Subcutaneous adipose tissue (tissue), 4 donors: ENCODE results near the gene LHX8. TPM values are rescaled to one million over a fixed set of nuclear protein-coding genes. Genes with fewer than 3 reads are reported as not detected.

Experiments
- total RNA-seq, 4 donors: library from RNA; depleted of rRNA; stranded (reverse); fragments of >200 nt; gene quantifications; one replicate each; pipeline ENCODE4 v1.1.0, GENCODE V29; 2016
- TF ChIP-seq, protein P1 (sequence below): fragments of 450-650 bp; IDR thresholded peaks from one replicate; pipeline ENCODE4 v1.5.1; 2016; ENCODE audit warnings: low read depth, mild to moderate bottlenecking, control low read depth, antibody characterized with exemption, moderate library complexity

LHX8 gene
- total RNA-seq, 4 donors from 2014 or later = not detected

DNA sequence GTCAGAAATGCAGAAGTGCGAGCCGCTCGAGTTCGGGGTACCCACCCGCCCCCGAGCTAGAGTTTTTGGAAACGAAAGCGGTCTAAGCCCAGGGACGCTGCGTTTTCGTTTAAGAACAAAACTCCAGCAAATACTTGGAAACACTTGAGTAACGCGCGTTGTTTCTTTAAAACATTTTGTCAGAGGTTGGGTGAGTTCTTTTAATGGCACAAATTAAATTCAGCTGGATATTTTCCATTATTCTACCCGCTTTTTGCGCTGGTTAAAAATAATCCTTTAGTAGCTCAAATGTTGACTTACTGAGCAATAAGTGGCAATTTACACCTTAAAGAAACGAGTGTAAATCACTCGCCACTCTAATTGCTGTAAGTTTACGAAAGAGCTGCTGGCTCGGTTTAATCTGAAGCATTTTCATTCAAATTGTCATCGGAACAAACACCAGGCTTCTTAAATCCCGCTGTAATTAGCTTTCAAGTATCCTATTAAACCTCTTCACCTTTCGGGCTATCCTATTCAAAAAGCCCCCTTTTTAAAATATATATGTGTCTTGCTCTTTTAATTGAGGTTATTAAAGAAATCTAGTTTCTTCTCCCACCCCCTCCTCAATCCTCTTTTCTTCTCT is 1.5 kb downstream of the LHX8 start:
- TF ChIP-seq, protein P1, sequence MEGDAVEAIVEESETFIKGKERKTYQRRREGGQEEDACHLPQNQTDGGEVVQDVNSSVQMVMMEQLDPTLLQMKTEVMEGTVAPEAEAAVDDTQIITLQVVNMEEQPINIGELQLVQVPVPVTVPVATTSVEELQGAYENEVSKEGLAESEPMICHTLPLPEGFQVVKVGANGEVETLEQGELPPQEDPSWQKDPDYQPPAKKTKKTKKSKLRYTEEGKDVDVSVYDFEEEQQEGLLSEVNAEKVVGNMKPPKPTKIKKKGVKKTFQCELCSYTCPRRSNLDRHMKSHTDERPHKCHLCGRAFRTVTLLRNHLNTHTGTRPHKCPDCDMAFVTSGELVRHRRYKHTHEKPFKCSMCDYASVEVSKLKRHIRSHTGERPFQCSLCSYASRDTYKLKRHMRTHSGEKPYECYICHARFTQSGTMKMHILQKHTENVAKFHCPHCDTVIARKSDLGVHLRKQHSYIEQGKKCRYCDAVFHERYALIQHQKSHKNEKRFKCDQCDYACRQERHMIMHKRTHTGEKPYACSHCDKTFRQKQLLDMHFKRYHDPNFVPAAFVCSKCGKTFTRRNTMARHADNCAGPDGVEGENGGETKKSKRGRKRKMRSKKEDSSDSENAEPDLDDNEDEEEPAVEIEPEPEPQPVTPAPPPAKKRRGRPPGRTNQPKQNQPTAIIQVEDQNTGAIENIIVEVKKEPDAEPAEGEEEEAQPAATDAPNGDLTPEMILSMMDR = no peak

DNA sequence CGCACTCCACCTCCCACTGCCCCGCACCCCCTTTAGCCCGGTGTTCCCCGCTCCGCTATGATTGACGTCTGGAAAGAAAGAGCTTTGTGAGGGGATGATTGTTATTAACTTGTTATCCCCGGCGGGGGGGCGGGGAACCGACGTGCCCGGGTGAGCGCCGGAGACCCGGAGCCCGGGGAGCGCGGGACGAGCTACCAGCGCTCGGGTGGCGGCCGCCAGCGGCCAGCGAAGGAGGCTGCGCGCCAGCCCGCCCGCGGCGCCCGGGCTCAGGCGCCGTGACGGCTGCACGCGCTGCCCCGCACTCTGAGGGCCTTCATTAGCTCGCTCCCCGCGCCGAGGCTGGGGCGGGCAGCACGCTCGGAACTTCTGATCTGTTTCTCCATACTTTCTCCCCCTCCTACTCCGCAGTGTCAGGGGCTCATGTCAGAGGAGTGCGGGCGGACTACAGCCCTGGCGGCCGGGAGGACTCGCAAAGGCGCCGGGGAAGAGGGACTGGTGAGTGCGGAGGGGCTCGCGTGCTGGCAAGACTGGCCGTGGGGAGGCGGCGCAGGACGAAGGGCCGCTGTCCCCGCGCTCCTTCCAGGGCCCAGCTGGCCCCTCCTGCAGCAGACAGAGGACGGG is 2.1 kb downstream of the LHX8 start:
- TF ChIP-seq, protein P1 = no peak

DNA sequence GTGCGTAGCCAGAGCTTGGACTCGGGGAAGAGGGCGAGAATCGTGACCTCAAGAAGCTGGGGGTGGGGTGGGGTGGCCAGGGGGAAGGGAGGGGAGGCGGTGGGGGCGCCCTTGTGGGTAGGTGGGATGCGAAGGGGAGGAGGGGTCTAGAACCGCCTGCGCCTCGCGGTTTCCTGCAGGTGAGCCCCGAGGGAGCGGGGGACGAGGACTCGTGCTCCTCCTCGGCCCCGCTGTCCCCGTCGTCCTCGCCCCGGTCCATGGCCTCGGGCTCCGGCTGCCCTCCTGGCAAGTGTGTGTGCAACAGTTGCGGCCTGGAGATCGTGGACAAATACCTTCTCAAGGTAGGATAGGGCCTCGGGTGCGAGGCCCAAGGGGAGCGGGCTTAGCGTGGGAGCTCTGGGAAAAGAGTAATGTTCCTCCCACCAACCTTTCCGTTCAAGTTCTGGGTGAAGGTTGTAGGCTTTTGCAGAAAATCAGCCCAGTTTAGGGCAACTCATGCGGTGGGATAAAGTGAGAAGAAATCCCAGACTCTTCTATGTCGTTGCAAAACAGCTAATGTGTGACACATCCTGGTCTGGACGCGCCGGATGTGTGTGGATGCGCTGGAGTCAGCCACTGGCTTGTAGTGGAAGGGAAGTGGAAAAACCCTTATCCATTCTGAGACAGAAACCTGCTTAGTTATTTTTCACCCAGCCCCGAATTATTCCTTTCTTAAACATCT is 2.9 kb downstream of the LHX8 start:
- TF ChIP-seq, protein P1 = no peak

DNA sequence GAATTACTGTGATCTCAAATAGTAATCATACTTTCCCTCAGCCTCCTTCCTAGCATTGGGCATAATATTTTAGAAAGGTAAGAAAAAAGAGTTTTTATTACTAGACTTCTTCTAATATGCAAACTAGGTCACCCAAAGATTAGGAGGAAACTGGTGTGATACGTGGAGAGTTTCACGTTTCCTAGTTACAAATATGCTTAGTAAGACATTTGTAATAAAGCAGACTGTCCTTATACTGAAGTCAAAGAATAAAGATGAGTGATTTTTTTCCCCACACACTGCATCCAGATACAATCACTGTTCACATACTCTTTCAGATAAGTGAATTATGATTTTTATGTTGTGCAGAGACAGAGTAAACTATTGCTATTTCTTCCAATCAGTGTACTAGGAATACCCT is 17.9 kb downstream of the LHX8 start:
- TF ChIP-seq, protein P1 = no peak

DNA sequence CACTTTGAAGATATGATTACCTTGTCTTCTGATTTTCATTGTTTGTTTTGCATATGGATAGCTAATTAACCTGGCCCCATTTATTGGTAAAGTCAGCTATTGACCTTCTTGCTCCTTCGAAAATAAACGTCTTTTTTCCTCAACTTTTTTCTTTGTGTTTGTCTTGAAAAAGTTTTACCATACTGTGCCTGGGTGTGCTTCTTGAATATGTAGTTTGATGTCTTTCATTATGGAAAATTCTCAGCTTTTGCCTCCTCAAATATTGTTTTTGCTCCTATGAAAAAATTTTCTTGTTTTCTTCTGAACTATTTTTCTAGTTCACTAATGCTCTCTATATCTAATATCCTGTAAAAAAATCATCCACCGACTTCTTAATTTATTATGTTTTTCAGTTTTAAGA is 25.0 kb downstream of the LHX8 start:
- TF ChIP-seq, protein P1 = no peak

DNA sequence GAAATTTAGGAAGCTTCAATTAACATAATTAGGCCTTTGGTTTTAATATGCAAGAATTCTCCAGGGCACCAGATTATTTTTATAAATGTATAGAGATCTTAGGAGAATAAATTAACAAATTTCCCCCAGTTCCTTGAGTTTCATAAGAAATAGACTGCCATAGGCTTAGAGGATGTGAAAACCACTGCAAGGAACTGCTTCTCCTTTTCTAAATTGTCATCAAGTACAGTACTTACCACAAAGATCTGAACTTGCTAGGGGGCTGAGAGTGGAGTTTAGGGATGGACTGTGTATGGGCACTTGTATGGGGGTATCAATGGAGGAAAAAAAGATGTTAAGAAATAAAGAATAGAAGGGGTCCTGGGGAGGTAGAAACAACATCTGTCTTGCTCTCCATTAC is 31.1 kb downstream of the LHX8 start:
- TF ChIP-seq, protein P1 = no peak

DNA sequence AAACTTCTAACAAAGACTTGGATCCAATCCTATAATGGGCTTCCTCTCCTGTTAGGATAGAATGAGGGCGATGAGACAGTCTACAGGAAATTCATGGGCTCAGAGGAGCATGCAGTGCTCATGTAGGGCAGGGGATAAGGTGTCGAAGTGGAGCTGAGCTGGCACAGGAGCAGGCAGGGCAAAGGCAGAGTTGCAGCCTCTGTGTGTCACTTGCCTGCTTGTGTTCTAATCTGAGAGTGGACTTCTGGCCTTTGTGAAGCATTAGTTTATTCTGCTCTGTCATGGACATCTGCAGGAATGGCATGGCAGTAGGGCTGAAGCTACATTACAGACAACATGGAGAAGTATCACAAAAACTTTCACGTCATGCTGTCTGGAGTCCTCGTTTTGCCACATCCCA is 32.6 kb downstream of the LHX8 start:
- TF ChIP-seq, protein P1 = no peak
